Activated CD4-positive, CD25-positive, alpha-beta regulatory T cell (primary cell): ENCODE measurements around the gene GABRB3.

ENCODE experiments used
- DNase-seq, 4 experiments: peaks; one replicate each; lab custom pipeline; 2025; lab: John Stamatoyannopoulos, UW

GABRB3 gene

GRCh38 chr15:26628879-26629529, 143.9 kb downstream of the GABRB3 start:
- DNase-seq = no peak

GRCh38 chr15:26628071-26628470, 144.8 kb downstream of the GABRB3 start:
- no peak for DNase-seq

- no peak for DNase-seq
These were observed 148.7 kb downstream of the GABRB3 start for GRCh38 chr15:26624128-26624527.

GRCh38 chr15:26623071-26623470, 149.8 kb downstream of the GABRB3 start:
- DNase-seq = no peak

- DNase-seq = no peak
These were observed 151.1 kb downstream of the GABRB3 start for GRCh38 chr15:26621816-26622215.

GRCh38 chr15:26620528-26621458, 152.1 kb downstream of the GABRB3 start:
- DNase-seq = no peak

GRCh38 chr15:26615927-26616302, 157.0 kb downstream of the GABRB3 start:
- DNase-seq = no peak

- no peak for DNase-seq
These were observed 157.5 kb downstream of the GABRB3 start for GRCh38 chr15:26615188-26615926.

GRCh38 chr15:26614734-26615133, 158.1 kb downstream of the GABRB3 start:
- DNase-seq = no peak

- DNase-seq = no peak
These were observed 174.2 kb downstream of the GABRB3 start for GRCh38 chr15:26598704-26599103.

- DNase-seq = no peak
These were observed 177.3 kb downstream of the GABRB3 start for GRCh38 chr15:26595611-26596010.

- no peak for DNase-seq
These were observed 182.2 kb downstream of the GABRB3 start for GRCh38 chr15:26590676-26591075.

GRCh38 chr15:26582840-26583239, 190.0 kb downstream of the GABRB3 start:
- no peak for DNase-seq

GRCh38 chr15:26580943-26581342, 191.9 kb downstream of the GABRB3 start:
- DNase-seq = no peak

GRCh38 chr15:26572602-26573350, 200.1 kb downstream of the GABRB3 start:
- no peak for DNase-seq

- DNase-seq = no peak
These were observed 201.5 kb downstream of the GABRB3 start for GRCh38 chr15:26571346-26571745.

GRCh38 chr15:26565542-26565941, 207.3 kb downstream of the GABRB3 start:
- DNase-seq = no peak

GRCh38 chr15:26564361-26564760, 208.5 kb downstream of the GABRB3 start:
- DNase-seq = no peak

- no peak for DNase-seq
These were observed 210.5 kb downstream of the GABRB3 start for GRCh38 chr15:26562336-26562735.

- no peak for DNase-seq
These were observed 211.0 kb downstream of the GABRB3 start for GRCh38 chr15:26561896-26562295.

GRCh38 chr15:26561130-26561529, 211.7 kb downstream of the GABRB3 start:
- DNase-seq = no peak

- DNase-seq = no peak
These were observed 217.0 kb downstream of the GABRB3 start for GRCh38 chr15:26555898-26556297.
